ENCODE measurements around the gene GRIN3A.

Gene GRIN3A

GRCh38 chr9:101533334-101534204, 204.9 kb downstream of the GRIN3A start, which contains the start of gene RNF20:
Gene RNF20 (plus strand): TSS chr9:101533853. CDS start chr9:101535424, 1,571 bp downstream.
- peak within 1 kb of the TSS; percentile 96 for H2AFZ ChIP-seq (ENCODE audit: low read depth, low read length)
- H3K36me3 ChIP-seq (ENCODE audit: insufficient read depth, low read length): peaks cover 33% of the 10 kb centered on the region; the same call in 1 of the 2 replicates
- H3K9ac ChIP-seq (ENCODE audit: low read depth, low read length): peak within 1 kb of the TSS; percentile 71
- peaks cover 23% of the 10 kb centered on the region for H3K4me1 ChIP-seq (ENCODE audit: insufficient read depth, low read length)
- H3K9me3 ChIP-seq (ENCODE audit: insufficient read depth, low read length, severe bottlenecking): no peaks in the 10 kb centered on the region
- H3K4me2 ChIP-seq (ENCODE audit: insufficient read depth, low read length): peak within 1 kb of the TSS; percentile 76
- H3K79me2 ChIP-seq (ENCODE audit: insufficient read depth, low read length): peaks cover 42% of the 10 kb centered on the region
- H3K27me3 ChIP-seq (ENCODE audit: insufficient read depth, low read length, poor library complexity): no peaks in the 10 kb centered on the region
- H3K27ac ChIP-seq (ENCODE audit: low read length): peak within 1 kb of the TSS; percentile 95
- peak; percentile 93 for ATAC-seq (ENCODE audit: insufficient read depth, low read depth)
- peak; percentile 97 for DNase-seq
- TF ChIP-seq CTCF (IDR thresholded peaks at IDR 0.05; ENCODE audit: borderline replicate concordance, extremely low read depth, low read length, poor library complexity, severe bottlenecking) (no peak), EZH2 (IDR thresholded peaks at IDR 0.05; ENCODE audit: borderline replicate concordance, low read depth, low read length, severe bottlenecking) (no peak)
- peaks cover 20% of the 10 kb centered on the region for H4K20me1 ChIP-seq (ENCODE audit: insufficient read depth, low read length)
- H3K4me3 ChIP-seq (ENCODE audit: low read depth in 1 of 2, low read length in 2 of 2): peak within 1 kb of the TSS; percentile 90 to 91; a peak in 3 of 4 replicates

GRCh38 chr9:101530076-101530711, 208.3 kb downstream of the GRIN3A start:
- Histone ChIP-seq H3K79me2 (ENCODE audit: insufficient read depth, low read length) (peaks cover 14% of the 10 kb centered on the region), H3K4me1 (ENCODE audit: insufficient read depth, low read length) (peaks cover 17% of the 10 kb centered on the region), H3K4me2 (ENCODE audit: insufficient read depth, low read length) (no peak overlapping the region), H3K9ac (ENCODE audit: low read depth, low read length) (no peak overlapping the region), H3K27ac (ENCODE audit: low read length) (no peak overlapping the region), H3K36me3 (ENCODE audit: insufficient read depth, low read length) (peaks cover under 1% of the 10 kb centered on the region; the same call in 1 of the 2 replicates), H2AFZ (ENCODE audit: low read depth, low read length) (no peak overlapping the region; the same call in 1 of the 2 replicates), H3K9me3 (ENCODE audit: insufficient read depth, low read length, severe bottlenecking) (no peaks in the 10 kb centered on the region), H4K20me1 (ENCODE audit: insufficient read depth, low read length) (no peaks in the 10 kb centered on the region), H3K4me3 (ENCODE audit: low read depth in 1 of 2, low read length in 2 of 2) (no peak overlapping the region), H3K27me3 (ENCODE audit: insufficient read depth, low read length, poor library complexity) (no peaks in the 10 kb centered on the region)
- peak; percentile 68 for DNase-seq
- peak; percentile 44 for ATAC-seq (ENCODE audit: insufficient read depth, low read depth)
- TF ChIP-seq EZH2 (IDR thresholded peaks at IDR 0.05; ENCODE audit: borderline replicate concordance, low read depth, low read length, severe bottlenecking) (no peak), CTCF (IDR thresholded peaks at IDR 0.05; ENCODE audit: borderline replicate concordance, extremely low read depth, low read length, poor library complexity, severe bottlenecking) (peak; percentile 72)

GRCh38 chr9:101528015-101528414, 210.4 kb downstream of the GRIN3A start:
- Histone ChIP-seq H3K9me3 (ENCODE audit: insufficient read depth, low read length, severe bottlenecking) (no peaks in the 10 kb centered on the region), H3K36me3 (ENCODE audit: insufficient read depth, low read length) (no peaks in the 10 kb centered on the region), H4K20me1 (ENCODE audit: insufficient read depth, low read length) (no peaks in the 10 kb centered on the region), H3K79me2 (ENCODE audit: insufficient read depth, low read length) (no peaks in the 10 kb centered on the region), H3K4me2 (ENCODE audit: insufficient read depth, low read length) (no peak overlapping the region), H3K9ac (ENCODE audit: low read depth, low read length) (no peak overlapping the region), H3K4me3 (ENCODE audit: low read depth in 1 of 2, low read length in 2 of 2) (no peak overlapping the region), H2AFZ (ENCODE audit: low read depth, low read length) (no peak overlapping the region), H3K4me1 (ENCODE audit: insufficient read depth, low read length) (peaks cover 4% of the 10 kb centered on the region), H3K27me3 (ENCODE audit: insufficient read depth, low read length, poor library complexity) (no peaks in the 10 kb centered on the region), H3K27ac (ENCODE audit: low read length) (no peak overlapping the region)
- ATAC-seq (ENCODE audit: insufficient read depth, low read depth) (no peak), DNase-seq (no peak)
- TF ChIP-seq EZH2 (IDR thresholded peaks at IDR 0.05; ENCODE audit: borderline replicate concordance, low read depth, low read length, severe bottlenecking): no peak
- TF ChIP-seq CTCF (IDR thresholded peaks at IDR 0.05; ENCODE audit: borderline replicate concordance, extremely low read depth, low read length, poor library complexity, severe bottlenecking): no peak
